ENCODE data around the gene ALDOC.

DNA sequence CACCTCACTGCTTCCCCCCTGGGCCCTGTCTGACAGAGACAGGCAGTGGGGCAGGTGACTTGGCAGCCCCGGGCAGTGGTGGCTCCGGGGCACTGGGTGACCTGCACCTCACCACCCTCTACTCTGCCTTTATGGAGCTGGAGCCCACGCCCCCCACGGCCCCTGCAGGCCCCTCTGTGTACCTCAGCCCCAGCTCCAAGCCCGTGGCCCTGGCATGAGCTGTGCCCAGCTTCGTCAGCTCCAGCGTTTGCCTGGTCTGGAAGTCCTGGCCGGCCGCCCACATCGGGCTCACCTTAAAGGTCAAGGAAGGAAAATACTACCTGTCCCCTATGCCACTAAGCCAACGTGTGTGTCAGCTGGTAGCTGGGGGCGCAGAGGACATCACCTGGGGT is 39.5 kb downstream of the ALDOC start:
- no peak for TF ChIP-seq POLR2A (IDR thresholded peaks at IDR 0.05)
- TF ChIP-seq, protein P1, sequence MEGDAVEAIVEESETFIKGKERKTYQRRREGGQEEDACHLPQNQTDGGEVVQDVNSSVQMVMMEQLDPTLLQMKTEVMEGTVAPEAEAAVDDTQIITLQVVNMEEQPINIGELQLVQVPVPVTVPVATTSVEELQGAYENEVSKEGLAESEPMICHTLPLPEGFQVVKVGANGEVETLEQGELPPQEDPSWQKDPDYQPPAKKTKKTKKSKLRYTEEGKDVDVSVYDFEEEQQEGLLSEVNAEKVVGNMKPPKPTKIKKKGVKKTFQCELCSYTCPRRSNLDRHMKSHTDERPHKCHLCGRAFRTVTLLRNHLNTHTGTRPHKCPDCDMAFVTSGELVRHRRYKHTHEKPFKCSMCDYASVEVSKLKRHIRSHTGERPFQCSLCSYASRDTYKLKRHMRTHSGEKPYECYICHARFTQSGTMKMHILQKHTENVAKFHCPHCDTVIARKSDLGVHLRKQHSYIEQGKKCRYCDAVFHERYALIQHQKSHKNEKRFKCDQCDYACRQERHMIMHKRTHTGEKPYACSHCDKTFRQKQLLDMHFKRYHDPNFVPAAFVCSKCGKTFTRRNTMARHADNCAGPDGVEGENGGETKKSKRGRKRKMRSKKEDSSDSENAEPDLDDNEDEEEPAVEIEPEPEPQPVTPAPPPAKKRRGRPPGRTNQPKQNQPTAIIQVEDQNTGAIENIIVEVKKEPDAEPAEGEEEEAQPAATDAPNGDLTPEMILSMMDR (IDR thresholded peaks at IDR 0.05 in 8 of 11, conservative IDR thresholded peaks at IDR 0.05 in 3 of 11): no peak
